ENCODE measurements around the gene BTBD9.

DNA sequence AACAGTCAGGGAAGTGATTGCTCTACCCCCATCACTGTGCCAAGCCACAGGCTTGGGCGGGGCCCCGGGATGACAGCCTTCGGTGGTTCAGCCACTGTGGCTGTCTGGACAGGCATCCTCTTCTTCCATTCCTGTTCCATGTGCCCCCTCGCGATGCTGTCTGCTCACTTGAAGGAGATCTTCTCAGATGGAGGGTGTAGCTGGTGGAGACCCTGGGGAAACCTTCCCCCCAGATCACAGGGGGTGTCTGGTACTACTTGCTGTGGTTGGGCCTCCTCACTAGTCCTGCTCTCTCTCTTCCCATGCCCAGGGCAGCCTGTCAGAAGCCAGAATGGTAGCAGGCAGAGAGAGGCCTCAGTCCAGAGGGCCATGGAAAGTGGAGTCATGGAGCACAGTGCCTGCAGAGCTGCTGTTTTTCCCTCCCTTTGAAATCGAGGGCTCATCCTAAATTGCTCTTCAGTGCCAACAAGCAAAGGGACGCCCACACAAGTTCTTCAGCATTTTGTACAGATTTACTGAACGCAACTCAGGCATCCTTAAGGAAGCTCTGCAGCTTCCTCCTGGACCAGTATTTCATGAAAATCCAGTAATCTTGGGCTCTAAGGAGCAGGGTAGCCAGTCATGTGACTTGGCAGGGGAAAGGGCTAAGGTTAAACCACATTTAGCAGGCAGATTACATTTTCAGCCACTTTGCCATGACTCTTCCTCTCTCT is 493.6 kb downstream of the BTBD9 start:
- no peak for TF ChIP-seq EZH2 (IDR thresholded peaks at IDR 0.05; ENCODE audit: low read depth)
- TF ChIP-seq, protein P1, sequence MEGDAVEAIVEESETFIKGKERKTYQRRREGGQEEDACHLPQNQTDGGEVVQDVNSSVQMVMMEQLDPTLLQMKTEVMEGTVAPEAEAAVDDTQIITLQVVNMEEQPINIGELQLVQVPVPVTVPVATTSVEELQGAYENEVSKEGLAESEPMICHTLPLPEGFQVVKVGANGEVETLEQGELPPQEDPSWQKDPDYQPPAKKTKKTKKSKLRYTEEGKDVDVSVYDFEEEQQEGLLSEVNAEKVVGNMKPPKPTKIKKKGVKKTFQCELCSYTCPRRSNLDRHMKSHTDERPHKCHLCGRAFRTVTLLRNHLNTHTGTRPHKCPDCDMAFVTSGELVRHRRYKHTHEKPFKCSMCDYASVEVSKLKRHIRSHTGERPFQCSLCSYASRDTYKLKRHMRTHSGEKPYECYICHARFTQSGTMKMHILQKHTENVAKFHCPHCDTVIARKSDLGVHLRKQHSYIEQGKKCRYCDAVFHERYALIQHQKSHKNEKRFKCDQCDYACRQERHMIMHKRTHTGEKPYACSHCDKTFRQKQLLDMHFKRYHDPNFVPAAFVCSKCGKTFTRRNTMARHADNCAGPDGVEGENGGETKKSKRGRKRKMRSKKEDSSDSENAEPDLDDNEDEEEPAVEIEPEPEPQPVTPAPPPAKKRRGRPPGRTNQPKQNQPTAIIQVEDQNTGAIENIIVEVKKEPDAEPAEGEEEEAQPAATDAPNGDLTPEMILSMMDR (conservative IDR thresholded peaks at IDR 0.05) = no peak

Data from PC-9 (cell line).